AG04450 (cell line): ENCODE data around the gene SDK1. TPM values are rescaled to one million over a fixed set of nuclear protein-coding genes. Genes with fewer than 3 reads are reported as not detected.
A peak's percentile ranks its signal among the peaks of the same experiment; 100 is the strongest.

Source experiments
- CTCF ChIA-PET: fragments of 300-600, 350-600 bp; formaldehyde crosslinking; extraction: SDS; loops from one replicate; lab custom pipeline; 2022; ENCODE audit warnings: antibody characterized with exemption, inconsistent platforms; lab: Charles Lee
- POLR2A ChIA-PET: fragments of 350-600 bp; formaldehyde crosslinking; extraction: SDS; loops from one replicate; lab custom pipeline; 2021; ENCODE audit warnings: antibody characterized with exemption, inconsistent platforms; lab: Yijun Ruan, JAX
- DNase-seq: peaks from one replicate; pipeline ENCODE4 v3.0.0-alpha.2; 2011; ENCODE audit warnings: low read depth, low spot score
- H3K27ac ChIP-seq: one replicate; pipeline ENCODE4 v1.5.1; 2012; ENCODE audit warnings: low read depth, low read length, control low read depth
- H3K27me3 ChIP-seq: one replicate; pipeline ENCODE4 v1.6.0; 2012; ENCODE audit warnings: low read length; ENCODE audit not compliant: control insufficient read depth, insufficient read depth
- H3K4me3 ChIP-seq: 2 replicates; pipeline ENCODE4 v1.5.1; 2011; ENCODE audit warnings: mild to moderate bottlenecking, low read depth, low read length, control low read depth
- H3K9me3 ChIP-seq: 2 replicates; pipeline ENCODE4 v1.5.1; 2012; ENCODE audit warnings: low read length; ENCODE audit not compliant: control insufficient read depth, insufficient read depth
- CTCF ChIP-seq: IDR thresholded peaks from 2 replicates; pipeline ENCODE4 v1.5.1; 2011; ENCODE audit warnings: low read depth, low read length, control low read depth, inconsistent platforms
- polyA plus RNA-seq: library from polyadenylated mRNA; depleted of rRNA; stranded (reverse); fragments of >200 nt; gene quantifications from 2 replicates; pipeline ENCODE4 v1.2.3, GENCODE V29; 2011

Gene SDK1
- polyA plus RNA-seq, 1 experiment = 2.2 TPM

- H3K4me3 ChIP-seq = no peak overlapping the region
- DNase-seq = no peak
- H3K27me3 ChIP-seq = no peaks in the 10 kb centered on the region
- TF ChIP-seq CTCF = peak; percentile 32; the same call in 1 of the 2 replicates
- ChIA-PET POLR2A (no interaction called here), CTCF (no interaction called here)
- H3K27ac ChIP-seq = no peak overlapping the region
- peaks cover 4% of the 10 kb centered on the region; the same call in 1 of the 2 replicates for H3K9me3 ChIP-seq
Observed at GRCh38 chr7:3762146-3762831, 461.2 kb downstream of the SDK1 start.

GRCh38 chr7:3767917-3768777 is 467.1 kb downstream of the SDK1 start:
- no peak for DNase-seq
- H3K27ac ChIP-seq = no peak overlapping the region
- CTCF ChIA-PET = no interaction called here
- POLR2A ChIA-PET = no interaction called here
- H3K9me3 ChIP-seq = no peaks in the 10 kb centered on the region
- no peak overlapping the region for H3K4me3 ChIP-seq
- no peaks in the 10 kb centered on the region for H3K27me3 ChIP-seq
- no peak for TF ChIP-seq CTCF

- no peak for DNase-seq
- CTCF ChIA-PET = no interaction called here
- H3K9me3 ChIP-seq = peaks cover 3% of the 10 kb centered on the region; the same call in 1 of the 2 replicates
- no peaks in the 10 kb centered on the region for H3K27me3 ChIP-seq
- no peak for TF ChIP-seq CTCF
- H3K27ac ChIP-seq = no peak overlapping the region
- H3K4me3 ChIP-seq = no peak overlapping the region
- POLR2A ChIA-PET = no interaction called here
Observed at GRCh38 chr7:3771906-3772305, 470.9 kb downstream of the SDK1 start.

- DNase-seq = no peak
- no peak overlapping the region for H3K4me3 ChIP-seq
- H3K27me3 ChIP-seq = no peaks in the 10 kb centered on the region
- ChIA-PET POLR2A (no interaction called here), CTCF (no interaction called here)
- TF ChIP-seq CTCF = no peak
- peaks cover 26% of the 10 kb centered on the region for H3K9me3 ChIP-seq
- H3K27ac ChIP-seq = no peak overlapping the region
Observed at GRCh38 chr7:3778345-3778744, 477.3 kb downstream of the SDK1 start.

GRCh38 chr7:3780016-3780415 is 479.0 kb downstream of the SDK1 start:
- CTCF ChIA-PET = no interaction called here
- no peak for DNase-seq
- no peak overlapping the region for H3K4me3 ChIP-seq
- H3K27ac ChIP-seq = no peak overlapping the region
- TF ChIP-seq CTCF = no peak
- no peaks in the 10 kb centered on the region for H3K27me3 ChIP-seq
- POLR2A ChIA-PET = no interaction called here
- peaks cover 26% of the 10 kb centered on the region for H3K9me3 ChIP-seq
